Chondrocyte (in vitro differentiated cells): ENCODE measurements around the gene TBXA2R. TPM values are rescaled to one million over a fixed set of nuclear protein-coding genes. Genes with fewer than 3 reads are reported as not detected.
"Not testable (repeated sequence)": the region's sequence is repeated elsewhere in the genome, so short reads cannot be mapped to it uniquely, and the experiment has no call there.

Experiments used
- DNase-seq: peaks from one replicate; pipeline ENCODE4 v3.0.0; 2021; ENCODE audit warnings: mixed read lengths, low spot score
- H3K27ac Mint-ChIP-seq: one replicate; pipeline ENCODE4 v1.8.0; 2021; ENCODE audit warnings: mild to moderate bottlenecking, moderate library complexity, mixed read lengths; ENCODE audit not compliant: unreplicated experiment
- H3K27me3 Mint-ChIP-seq: 2 replicates; pipeline ENCODE4 v1.8.0; 2021; ENCODE audit warnings: low read depth, mixed read lengths
- H3K36me3 Mint-ChIP-seq: 2 replicates; pipeline ENCODE4 v1.8.0; 2021; ENCODE audit warnings: low read depth, mixed read lengths
- H3K4me1 Mint-ChIP-seq: 2 replicates; pipeline ENCODE4 v1.8.0; 2021; ENCODE audit warnings: low read depth, mild to moderate bottlenecking, mixed read lengths
- H3K4me3 Mint-ChIP-seq: one replicate; pipeline ENCODE4 v1.8.0; 2021; ENCODE audit warnings: mild to moderate bottlenecking, moderate library complexity, mixed read lengths; ENCODE audit not compliant: unreplicated experiment
- H3K9me3 Mint-ChIP-seq: 2 replicates; pipeline ENCODE4 v1.8.0; 2021; ENCODE audit warnings: low read depth, mixed read lengths
- CTCF ChIP-seq: fragments of 200-600 bp; sonication (generic); IDR thresholded peaks from 2 replicates; pipeline ENCODE4 v1.5.0; 2021; ENCODE audit warnings: antibody characterized with exemption, mild to moderate bottlenecking, moderate library complexity
- total RNA-seq: library from RNA; stranded (reverse); gene quantifications from 3 replicates; pipeline ENCODE4 v1.2.1, GENCODE V29; 2021

The TBXA2R gene
- total RNA-seq, 1 donor from 2014 or later = 5.8 TPM

GRCh38 chr19:3653081-3653795, 46.6 kb upstream of the TBXA2R start:
- no peaks in the 10 kb centered on the region for H3K9me3 Mint-ChIP-seq
- TF ChIP-seq CTCF = no peak
- DNase-seq = no peak
- H3K4me3 Mint-ChIP-seq = no peak overlapping the region
- H3K27ac Mint-ChIP-seq = no peak overlapping the region
- H3K36me3 Mint-ChIP-seq = peaks cover 14% of the 10 kb centered on the region
- peaks cover 6% of the 10 kb centered on the region for H3K4me1 Mint-ChIP-seq
- no peaks in the 10 kb centered on the region for H3K27me3 Mint-ChIP-seq

DNA sequence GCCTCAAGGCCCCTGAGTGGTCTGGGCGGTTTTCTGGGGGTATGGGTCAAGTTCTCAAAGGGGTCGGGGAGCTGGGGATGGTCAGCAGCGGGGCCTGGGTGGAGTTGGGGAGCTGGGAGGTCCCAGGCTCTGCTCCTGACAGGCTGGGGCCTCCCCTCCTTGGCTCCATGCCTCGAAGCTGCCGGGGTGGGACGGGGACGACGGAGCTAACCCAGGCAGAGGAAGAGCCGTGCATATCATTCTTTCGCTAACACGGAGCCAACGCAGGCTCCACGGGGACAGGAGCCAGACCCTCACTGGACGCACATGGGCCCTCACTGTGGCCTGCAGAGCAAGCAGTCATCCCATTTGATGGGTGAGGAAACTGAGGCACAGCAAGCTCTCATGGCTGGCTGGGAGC, 45.7 kb upstream of the TBXA2R start:
- Mint-ChIP-seq H3K9me3 (no peaks in the 10 kb centered on the region), H3K36me3 (peaks cover 10% of the 10 kb centered on the region), H3K27me3 (no peaks in the 10 kb centered on the region), H3K27ac (no peak overlapping the region), H3K4me1 (peaks cover 6% of the 10 kb centered on the region), H3K4me3 (no peak overlapping the region)
- DNase-seq = no peak
- TF ChIP-seq CTCF = no peak

DNA sequence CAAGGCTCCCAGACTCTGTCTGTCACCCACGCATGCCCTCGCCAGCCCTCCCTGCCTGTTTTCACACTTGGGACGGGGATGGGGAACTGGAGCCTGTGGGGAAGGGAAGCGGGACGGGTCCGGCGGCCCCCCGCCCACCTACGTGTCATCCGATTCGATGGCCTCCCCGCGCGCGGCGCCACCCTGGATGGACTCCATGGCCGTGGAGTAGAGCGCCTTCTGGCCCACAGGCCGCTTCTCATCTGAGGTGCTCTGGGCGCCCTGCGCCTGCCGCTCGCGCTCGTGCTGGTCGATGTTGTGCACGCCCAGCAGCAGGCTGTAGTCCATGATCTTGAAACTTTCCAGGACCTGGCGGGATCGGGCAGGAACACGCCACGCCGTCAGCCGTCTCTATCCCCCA, 45.0 kb upstream of the TBXA2R start:
- H3K9me3 Mint-ChIP-seq = no peaks in the 10 kb centered on the region
- H3K36me3 Mint-ChIP-seq = peaks cover 5% of the 10 kb centered on the region
- no peak for TF ChIP-seq CTCF
- no peak for DNase-seq
- no peaks in the 10 kb centered on the region for H3K27me3 Mint-ChIP-seq
- peaks cover 6% of the 10 kb centered on the region for H3K4me1 Mint-ChIP-seq
- no peak overlapping the region for H3K4me3 Mint-ChIP-seq
- no peak overlapping the region for H3K27ac Mint-ChIP-seq

DNA sequence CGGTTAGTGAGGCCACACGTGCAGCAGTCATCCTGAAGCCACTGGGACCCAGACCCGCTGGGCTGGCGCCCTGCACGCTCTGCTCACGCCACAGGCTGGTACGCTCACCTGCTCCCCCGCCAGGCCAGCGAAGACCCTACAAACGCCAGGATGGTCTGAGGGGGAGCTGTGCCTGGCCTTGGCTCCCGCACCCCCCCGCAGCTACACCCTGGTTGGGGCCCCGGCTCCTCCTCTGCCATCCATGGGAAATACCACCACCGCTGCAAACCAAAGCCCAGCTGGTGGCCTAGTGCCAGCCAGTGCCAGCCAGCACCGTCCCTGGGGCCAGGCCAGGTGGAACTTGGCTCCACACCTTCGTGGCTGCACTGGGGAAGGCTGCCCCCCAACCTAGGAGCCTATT, 43.2 kb upstream of the TBXA2R start:
- Mint-ChIP-seq H3K27me3 (no peaks in the 10 kb centered on the region), H3K27ac (no peak overlapping the region), H3K4me3 (no peak overlapping the region), H3K36me3 (peaks cover 5% of the 10 kb centered on the region), H3K4me1 (no peaks in the 10 kb centered on the region), H3K9me3 (no peaks in the 10 kb centered on the region)
- DNase-seq = no peak
- TF ChIP-seq CTCF = no peak

- no peak overlapping the region for H3K4me3 Mint-ChIP-seq
- TF ChIP-seq CTCF = no peak
- no peaks in the 10 kb centered on the region for H3K9me3 Mint-ChIP-seq
- DNase-seq = no peak
- no peaks in the 10 kb centered on the region for H3K4me1 Mint-ChIP-seq
- peaks cover 7% of the 10 kb centered on the region for H3K36me3 Mint-ChIP-seq
- H3K27me3 Mint-ChIP-seq = no peaks in the 10 kb centered on the region
- no peak overlapping the region for H3K27ac Mint-ChIP-seq
These were observed 41.6 kb upstream of the TBXA2R start for GRCh38 chr19:3648037-3648905.

DNA sequence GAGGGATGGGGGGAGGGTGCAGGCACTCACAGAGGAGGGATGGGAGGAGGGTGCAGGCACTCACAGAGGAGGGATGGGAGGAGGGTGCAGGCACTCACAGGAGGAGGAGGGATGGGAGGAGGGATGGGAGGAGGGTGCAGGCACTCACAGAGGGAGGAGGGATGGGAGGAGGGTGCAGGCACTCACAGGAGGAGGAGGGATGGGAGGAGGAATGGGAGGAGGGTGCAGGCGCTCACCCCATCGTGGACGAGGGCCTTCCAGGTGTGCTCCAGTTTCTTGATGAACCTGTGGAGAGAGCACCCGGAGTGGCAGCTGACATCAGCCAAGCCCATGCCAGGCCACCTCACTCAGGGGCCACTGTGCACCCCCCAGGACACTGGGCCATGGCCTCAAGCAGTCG, 40.4 kb upstream of the TBXA2R start:
- not testable (repeated sequence) for H3K4me1 Mint-ChIP-seq, H3K36me3 Mint-ChIP-seq, DNase-seq, H3K27me3 Mint-ChIP-seq, H3K9me3 Mint-ChIP-seq, H3K4me3 Mint-ChIP-seq, H3K27ac Mint-ChIP-seq
